ENCODE measurements around the gene GRB10.

GRCh38 chr7:50682573-50682972, 100.1 kb downstream of the GRB10 start:
- TF ChIP-seq, protein P1, sequence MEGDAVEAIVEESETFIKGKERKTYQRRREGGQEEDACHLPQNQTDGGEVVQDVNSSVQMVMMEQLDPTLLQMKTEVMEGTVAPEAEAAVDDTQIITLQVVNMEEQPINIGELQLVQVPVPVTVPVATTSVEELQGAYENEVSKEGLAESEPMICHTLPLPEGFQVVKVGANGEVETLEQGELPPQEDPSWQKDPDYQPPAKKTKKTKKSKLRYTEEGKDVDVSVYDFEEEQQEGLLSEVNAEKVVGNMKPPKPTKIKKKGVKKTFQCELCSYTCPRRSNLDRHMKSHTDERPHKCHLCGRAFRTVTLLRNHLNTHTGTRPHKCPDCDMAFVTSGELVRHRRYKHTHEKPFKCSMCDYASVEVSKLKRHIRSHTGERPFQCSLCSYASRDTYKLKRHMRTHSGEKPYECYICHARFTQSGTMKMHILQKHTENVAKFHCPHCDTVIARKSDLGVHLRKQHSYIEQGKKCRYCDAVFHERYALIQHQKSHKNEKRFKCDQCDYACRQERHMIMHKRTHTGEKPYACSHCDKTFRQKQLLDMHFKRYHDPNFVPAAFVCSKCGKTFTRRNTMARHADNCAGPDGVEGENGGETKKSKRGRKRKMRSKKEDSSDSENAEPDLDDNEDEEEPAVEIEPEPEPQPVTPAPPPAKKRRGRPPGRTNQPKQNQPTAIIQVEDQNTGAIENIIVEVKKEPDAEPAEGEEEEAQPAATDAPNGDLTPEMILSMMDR (IDR thresholded peaks at IDR 0.05) = no peak
- TF ChIP-seq POLR2A (IDR thresholded peaks at IDR 0.05) = no peak
